TTC549 (cell line): Measurements from ENCODE around the gene EEF1G.
A peak's percentile ranks its signal among the peaks of the same experiment; 100 is the strongest.
"Not testable (repeated sequence)": the region's sequence is repeated elsewhere in the genome, so short reads cannot be mapped to it uniquely, and the experiment has no call there.

ENCODE experiments used
- FAIRE-seq: peaks from 2 replicates; lab custom pipeline; 2012; peaks lifted over from hg19 to GRCh38; lab: Jason Lieb, UNC

EEF1G gene

GRCh38 chr11:62575156-62575555 lies 1.5 kb upstream of the EEF1G start:
- no peak for FAIRE-seq

GRCh38 chr11:62574363-62575071 lies 826 bp upstream of the EEF1G start:
- FAIRE-seq = no peak

- no peak for FAIRE-seq
Observed at GRCh38 chr11:62573006-62573591, 592 bp downstream of the EEF1G start.

GRCh38 chr11:62572431-62572830 lies 1.3 kb downstream of the EEF1G start:
- FAIRE-seq = no peak

DNA sequence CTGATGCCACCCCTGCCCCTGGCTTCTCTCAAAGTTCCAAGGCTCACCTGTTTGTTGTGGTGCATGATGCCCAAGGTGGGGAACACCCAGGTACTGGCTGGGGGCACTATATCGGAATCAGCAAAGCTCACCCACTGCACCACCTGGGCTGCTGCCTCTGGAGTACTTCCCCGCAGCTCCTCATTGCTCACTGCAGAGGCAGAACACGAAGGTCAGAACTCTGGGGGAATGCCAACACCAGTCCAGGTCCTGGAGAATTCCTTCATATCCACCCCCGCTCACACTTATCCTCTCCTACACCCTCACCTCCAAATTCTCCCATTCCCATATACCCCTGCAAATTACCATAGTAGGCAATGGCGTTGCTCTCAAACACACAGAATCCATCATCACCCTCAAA lies 2.2 kb downstream of the EEF1G start:
- not testable (repeated sequence) for FAIRE-seq

GRCh38 chr11:62570903-62571302 lies 2.8 kb downstream of the EEF1G start:
- not testable (repeated sequence) for FAIRE-seq

GRCh38 chr11:62569611-62570010 lies 4.1 kb downstream of the EEF1G start:
- no peak for FAIRE-seq

GRCh38 chr11:62567018-62567633 lies 6.6 kb downstream of the EEF1G start:
- FAIRE-seq = no peak

GRCh38 chr11:62566247-62566646 lies 7.4 kb downstream of the EEF1G start:
- FAIRE-seq = no peak

DNA sequence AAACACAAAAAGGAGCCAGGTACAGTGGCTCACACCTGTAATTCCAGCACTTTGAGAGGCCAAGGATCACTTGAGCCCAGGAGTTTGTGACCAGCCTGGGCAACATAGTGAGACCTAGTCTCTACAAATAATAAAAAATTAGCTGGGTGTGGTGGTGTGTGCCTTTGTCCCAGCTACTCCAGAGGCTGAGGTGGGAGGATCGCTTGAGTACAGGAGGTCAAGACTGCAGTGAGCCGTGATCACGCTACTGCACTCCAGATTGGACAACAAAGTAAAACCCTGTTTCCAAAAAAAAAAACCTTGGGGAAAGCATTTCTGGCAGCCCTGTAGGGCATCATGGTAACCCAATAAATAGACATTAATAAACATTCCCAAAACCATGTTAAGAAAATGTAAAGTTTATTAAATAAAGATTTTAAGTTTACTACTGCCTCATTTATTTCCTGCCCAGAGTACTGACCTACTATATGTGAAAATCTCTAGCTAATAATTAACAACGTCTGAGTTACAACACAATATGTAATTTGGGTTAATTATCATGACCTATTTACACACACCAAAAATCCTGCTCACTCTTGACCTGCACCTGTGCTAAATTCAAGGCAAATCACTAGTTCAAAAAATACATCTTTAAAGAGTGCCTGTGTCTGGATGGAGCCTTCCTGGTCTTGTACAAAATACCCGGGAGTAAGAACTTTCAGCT lies 8.4 kb downstream of the EEF1G start:
- FAIRE-seq = no peak

GRCh38 chr11:62561677-62562230 lies 11.9 kb downstream of the EEF1G start:
- not testable (repeated sequence) for FAIRE-seq

DNA sequence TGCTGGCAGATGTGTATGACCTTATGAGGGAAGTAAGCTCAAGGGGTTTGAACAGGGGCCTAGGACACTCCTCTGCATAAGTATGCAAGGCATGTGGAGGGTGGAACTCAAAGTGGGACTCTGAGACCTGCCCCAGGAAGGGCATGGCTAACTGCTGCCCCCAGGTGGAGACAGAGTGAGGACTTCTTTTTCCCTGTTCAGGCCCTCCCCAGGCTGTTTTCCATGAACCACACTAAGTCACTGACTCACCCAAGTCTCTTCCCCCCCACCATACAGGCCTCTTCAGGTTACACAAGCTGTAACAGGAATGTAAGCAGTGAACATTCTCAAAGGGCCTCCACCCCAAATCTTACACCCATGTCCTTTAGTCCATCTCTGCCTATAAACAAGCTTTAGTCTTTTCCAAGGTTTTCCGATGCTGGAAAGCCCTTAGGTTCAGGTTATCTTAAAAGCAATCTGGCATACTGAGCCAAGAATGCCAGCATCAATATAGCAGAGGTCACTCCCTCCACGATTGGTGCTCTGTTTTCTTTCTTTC lies 13.1 kb downstream of the EEF1G start:
- no peak for FAIRE-seq

GRCh38 chr11:62559626-62560025 lies 14.1 kb downstream of the EEF1G start:
- FAIRE-seq = not testable (repeated sequence)

DNA sequence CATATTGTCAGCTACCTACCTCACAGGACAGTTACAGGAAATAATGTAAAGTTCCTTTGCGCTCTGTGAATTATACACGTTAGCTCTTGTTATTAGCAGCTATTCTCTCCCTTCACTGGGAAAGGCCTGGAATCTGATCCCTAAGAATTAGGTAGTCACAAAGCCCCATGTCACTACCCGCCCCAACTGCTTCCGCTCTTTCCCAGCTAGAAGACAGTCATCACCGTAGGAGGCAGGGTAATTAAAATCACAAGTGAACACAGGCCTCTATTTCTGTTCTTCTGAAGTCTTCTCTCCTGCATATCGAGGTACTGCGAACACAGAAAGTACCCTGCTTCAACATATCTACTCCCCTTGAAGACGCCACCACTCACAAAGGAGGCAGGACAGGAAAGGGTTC lies 14.5 kb downstream of the EEF1G start:
- FAIRE-seq = no peak

DNA sequence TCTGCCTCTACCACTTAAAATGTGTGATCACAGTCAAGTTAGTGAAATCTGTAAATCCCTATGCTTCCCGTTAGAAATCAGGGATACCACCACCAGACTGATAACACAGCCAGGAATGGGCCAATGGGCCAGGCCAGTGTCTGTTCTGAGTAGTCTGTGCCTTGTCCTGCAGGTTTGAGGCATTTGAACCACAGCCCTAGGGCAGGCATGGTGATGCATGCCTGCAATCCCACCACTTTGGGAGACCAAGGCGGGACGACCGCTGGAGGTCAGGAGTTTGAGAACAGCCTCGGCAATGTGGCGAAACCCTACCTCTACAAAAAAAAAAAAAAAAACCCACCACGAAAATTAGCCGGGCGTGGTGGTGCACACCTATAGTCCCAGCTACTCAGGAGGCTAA lies 15.0 kb downstream of the EEF1G start:
- no peak for FAIRE-seq

DNA sequence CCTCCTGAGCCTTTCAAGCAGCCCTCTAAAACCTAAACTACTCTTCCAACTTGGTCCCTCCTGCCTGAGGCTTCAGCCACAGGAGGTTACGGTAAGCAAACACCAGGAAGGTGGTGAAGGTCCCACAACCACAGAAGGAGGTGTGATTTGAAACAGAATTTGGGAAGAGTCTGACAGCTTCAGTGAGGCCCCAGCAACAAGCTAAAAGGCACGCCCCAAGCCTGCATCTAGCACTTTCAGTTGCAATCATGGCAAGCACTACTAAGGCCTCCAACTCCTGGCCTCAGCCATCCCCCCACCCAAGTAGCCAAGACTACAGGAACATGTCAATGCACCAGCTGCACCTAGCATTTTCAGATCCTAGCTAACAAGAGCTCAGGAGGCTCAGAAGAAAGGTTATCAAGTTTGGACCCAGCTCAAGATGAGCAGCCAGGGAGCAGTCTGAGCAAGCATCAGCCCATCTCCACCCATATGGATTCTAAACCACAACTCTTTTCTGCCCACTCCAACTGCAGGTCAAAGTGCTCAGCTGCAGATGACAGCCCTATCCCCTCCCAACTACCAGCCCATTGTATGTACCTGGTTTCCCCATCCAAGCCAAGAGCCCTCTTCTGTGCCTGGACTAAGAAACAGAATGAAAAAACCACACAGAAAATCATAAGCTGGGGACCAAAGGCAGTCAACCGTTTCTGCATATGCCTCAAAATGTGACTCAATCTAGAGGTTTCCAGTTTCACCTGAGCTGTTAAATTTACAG lies 16.6 kb downstream of the EEF1G start:
- no peak for FAIRE-seq

DNA sequence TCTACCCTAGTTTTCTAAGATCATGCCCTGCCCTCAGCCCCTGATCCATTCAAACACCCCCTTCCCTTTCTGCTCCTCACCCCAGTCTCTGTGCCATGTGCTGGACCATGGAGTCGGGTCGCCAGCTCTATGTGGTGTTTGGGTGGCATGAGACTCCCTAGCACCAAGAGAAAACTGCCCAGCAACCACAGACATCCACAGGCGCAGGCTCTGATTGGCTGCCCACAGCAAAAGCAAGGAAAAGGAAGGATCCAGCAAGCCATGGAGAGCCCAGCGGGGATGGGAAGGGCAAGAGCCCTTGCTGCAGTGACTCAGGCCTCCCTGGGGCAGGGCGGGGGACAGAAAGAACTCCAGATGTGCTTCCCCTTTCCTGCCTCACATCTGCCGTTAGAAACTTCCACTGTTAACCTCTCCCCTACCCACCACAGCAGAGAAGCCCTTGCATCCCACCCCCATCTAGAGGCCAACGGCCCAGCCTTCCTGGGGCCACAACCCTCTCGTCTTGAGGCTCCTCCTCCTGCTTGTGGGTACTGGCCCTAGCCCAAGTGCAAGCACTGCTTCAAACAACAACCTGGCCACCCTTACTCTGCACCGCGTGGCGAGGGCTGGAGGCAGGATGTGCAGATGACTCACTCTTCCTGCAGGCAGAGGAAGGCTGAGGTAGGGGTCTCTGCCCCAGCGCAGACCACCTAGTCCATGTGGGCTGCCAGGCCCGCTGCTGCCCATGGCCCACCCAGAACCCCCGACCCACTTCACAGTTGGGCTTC lies 17.4 kb downstream of the EEF1G start:
- FAIRE-seq = peak; percentile 36

DNA sequence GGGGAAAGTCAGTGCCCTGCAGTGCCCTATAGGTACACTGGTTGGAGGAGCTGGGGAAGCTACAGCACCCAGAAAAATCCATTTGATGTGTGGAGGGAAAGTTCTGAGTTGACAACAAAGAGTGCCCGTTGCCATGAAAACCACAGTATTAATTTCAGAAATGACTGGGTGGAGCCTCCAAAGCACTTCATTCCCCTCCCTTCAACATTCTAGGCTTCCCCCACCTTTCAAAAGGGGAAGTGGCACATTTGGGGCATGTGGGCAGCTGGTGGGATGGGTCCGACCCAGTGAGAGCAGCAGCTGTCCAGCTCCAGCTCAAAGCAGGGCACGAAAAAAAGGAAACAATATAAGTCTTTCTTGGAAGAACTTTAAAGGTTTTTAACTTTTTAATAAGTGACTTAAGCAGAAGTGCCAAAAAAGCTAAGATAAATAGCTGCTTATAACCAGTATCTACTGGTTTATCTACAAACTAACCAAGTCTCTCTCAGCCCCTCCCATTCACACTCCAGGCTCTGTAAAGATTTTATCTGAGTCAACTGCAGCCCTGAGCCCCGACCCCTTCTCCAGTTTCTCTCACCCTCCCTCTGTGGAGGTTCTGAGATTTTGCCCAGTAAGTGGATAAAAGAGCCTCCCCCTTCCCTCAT lies 18.1 kb downstream of the EEF1G start:
- FAIRE-seq = no peak

DNA sequence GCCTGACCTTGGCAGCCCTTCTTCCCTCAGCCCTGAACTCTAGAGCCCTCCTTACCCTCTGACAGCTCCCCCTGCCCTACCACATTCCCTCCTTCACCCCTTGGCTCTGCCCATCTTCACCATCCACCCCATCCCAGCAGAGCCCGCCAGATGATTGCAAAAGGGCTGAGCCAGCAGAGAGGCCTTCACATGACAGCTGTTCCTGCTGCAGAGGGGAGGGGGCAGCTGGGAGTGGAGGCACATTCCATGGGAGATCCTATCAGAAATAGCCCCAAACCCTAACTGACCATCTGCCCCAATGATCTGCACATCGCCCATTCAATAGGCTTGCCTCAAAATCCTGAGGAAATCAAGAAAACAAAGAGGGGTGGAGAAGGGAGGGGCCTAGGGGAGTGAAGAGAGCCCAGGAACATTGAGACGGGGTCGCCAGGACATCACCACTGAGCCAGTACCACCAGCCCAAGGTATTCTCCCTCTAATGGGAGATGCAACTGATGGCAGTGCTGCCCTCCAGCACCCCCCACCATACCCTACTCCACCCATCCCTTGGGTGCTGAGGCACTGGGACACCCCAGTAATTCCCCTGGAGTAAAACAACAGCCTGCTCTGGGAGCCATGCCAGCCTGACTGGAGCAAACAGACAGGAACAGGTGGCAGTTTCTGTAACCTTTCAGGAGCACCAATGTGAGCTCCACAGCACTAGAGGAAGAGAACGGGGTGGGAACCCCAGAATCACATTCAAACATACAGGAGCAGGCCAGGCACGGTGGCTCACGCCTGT lies 19.1 kb downstream of the EEF1G start:
- no peak for FAIRE-seq
